HG03460 (cell line): ENCODE measurements around the gene TTC23L.

Experiments used
- ATAC-seq: cut with Tn5 transposase; IDR thresholded peaks from one replicate; pipeline ENCODE4 v1.9.1; 2021; ENCODE audit not compliant: unreplicated experiment

TTC23L gene

DNA sequence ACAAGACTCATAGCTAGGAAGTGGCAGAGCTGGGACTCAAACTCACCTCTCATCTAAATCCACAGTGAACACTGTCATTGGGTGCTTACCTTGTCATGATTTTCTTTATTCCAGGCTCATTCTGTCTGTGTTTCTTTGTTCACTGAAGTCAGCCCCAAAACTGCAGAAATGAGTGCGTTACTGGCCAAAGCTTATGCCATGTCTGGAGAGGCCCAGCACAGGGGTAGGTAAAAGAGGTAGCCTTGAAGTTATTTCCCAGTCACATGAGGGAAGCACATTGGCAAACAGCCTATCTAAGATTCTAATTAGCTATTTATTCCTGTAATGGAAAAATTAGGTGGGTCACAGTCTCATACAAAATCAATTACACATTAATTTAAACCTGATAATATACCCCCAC is 29.8 kb downstream of the TTC23L start:
- no peak for ATAC-seq

DNA sequence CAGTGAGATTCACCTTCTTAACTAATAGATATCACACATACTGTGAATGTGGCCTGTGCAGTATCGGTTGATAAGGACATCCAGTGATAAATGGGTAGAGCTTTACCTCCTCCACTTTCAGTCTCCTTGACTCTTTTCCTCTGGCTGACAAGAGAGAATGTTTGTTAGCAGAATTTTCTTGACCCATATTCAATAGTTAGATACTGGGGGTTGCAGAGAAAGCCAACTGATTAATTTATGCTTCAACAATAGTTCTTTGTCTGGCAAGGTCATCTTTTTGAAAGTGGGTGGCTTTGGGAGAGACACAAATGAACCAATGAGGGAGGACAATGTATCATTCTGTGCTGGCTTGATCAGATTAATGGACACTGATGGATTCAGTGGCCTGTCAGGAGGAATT is 30.3 kb downstream of the TTC23L start:
- no peak for ATAC-seq

DNA sequence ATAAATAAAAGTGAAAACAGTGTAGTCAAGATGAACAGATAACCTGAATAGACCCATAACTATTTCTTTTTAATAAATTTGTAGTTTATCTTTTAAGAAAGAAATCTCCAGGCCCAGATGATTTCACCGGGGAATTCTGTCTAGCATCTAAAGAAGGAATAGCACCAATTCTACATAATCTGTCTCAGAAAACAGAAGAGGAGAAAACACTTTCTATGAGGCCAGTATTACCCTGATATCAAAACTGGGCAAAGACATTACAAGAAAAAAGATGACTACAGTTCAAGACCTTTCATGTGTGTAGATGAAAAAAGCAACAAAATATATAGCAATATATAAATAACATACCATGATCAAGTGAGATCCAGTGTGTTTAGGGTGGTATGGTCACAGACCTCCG is 31.4 kb downstream of the TTC23L start:
- ATAC-seq = no peak

DNA sequence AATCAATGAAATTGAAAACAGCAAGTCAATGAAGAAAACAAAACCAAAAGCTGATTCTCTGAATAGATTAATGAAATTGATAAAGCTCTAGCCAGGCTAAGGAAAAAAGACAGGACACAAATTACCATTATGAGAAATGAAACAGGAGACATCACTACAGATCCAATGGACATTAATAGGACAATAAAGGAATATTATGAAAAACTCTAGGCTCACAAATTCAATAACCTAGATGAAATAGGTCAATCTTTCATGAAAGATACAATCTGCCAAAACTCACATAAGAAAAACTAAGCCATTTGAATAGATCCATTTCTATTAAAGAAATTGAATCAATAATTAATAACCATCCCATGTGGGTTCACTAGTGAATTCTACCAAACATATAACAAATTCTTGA is 37.3 kb downstream of the TTC23L start:
- ATAC-seq = no peak

DNA sequence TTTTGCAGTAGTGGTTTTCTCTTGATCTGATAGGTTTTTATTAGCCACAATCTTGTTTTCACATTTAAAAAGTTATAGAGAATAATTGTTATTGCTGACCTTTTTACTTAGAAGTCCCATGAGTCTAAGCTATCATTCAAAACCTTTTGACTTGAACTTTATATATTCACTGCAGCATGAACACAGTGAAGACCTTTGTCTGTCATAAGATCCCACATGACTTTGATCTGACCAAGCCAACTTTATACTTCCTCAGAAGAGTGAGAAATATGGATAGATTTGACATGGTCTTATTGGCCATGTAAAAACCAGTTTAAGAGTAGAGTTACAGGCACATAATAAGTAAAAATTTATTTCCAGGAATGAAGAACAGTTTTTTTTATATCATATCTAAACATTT is 42.3 kb downstream of the TTC23L start:
- ATAC-seq = no peak

DNA sequence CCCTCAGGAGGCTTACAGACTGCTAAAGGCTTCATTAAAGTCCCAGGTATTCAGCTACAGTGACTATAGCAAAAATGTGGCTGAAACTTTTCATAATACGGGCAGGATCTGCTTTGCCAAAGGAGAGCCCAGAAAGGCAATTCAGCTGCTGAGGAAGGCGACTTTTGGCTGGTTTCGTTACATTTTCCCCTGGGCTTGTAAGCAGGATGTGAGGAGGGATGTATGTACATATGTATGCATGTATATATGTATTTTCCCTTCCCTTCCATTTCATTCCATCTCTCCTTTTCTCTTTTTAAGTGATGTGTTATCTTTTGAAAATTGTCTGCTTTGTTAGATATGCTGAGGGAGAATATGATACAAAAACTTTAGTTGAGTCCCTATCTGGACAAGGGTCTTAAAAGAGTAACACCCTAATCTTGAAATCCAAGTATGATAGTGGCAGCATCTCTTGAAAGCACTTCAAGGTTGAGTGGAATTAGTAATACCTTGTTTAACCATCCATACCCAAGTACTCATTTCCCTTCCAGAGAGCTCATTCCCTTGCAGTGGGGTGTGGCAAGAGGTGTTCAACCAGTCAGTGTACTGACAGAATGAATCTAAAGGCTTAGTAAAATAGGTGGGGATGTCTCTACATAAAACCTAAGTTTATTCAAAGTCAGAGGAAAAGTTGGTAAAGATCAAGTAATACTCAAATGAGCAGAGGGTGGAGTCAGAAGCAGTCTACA is 47.6 kb downstream of the TTC23L start:
- no peak for ATAC-seq

DNA sequence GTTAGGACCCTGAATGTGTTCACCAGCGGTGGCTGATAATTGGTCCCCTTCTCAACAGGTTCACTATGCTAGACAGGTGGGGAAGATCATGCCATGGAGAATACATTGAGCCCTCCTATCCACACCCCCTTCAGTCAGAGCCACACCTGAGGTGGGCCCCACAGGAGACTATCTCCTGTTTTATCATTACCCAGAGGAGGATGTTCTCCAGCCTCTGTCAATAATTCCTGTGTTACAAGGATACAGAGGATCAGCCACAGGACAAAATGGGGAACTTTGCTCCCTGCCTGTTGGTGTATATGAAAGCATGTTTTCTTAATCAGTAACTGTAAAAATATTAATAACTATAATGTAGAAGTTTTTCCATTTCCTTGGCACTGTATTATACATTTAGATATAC is 50.4 kb downstream of the TTC23L start:
- no peak for ATAC-seq

DNA sequence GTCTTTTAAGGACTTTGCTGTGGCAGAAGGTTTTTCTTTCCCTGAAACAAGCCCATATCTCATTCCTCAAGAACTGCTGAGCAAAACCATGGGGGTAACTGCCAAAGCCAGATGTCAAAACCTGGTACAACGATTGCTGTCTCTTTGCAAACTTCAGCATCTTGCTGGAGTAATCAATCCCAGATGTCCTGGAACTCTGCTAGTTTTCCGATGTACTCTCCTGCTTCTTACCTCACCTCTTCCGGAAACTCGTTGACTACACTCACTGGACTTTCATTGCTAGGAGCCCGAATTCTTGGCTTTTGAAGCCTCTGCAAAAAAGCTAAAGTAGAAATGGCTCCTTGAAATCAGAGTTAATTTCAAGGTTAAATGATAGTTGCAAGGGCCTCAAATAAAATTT is 53.0 kb downstream of the TTC23L start:
- ATAC-seq = no peak

DNA sequence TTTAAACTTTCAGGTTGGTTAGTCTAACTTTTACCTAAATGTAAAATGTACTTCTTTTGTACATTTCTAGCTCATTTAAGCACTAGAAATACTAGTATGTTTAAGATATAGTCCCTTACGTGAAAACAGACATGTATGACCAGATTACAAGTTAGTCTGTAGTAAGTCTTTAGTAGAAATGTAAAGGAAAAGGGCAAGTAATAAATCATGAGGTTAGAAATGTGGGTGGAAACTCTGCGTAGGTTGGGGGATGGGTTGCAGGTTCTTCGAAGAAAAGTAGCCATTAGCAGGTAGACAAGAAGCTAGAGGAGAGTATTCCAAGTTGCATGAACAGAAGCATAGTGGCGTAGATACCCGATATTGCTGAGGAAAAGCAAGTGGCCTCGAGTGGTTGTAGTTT is 53.5 kb downstream of the TTC23L start:
- no peak for ATAC-seq

DNA sequence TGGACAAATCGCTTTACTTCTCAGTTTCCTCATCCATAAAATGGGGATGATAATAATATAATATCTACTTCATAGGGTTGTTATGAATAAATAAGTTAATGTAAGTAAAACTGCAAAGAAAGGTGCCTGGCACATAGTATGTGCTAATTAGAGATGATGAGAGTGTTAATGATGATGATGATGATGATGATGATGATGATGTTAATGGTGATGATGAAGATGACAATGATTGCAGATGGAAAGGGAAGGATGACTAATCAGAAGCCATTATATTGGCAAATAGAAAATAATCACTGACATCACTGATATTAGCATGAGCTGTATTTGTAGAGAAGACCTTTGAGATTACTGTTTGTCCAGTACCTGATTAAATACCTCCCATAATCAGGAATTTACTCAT is 55.8 kb downstream of the TTC23L start:
- ATAC-seq = no peak

DNA sequence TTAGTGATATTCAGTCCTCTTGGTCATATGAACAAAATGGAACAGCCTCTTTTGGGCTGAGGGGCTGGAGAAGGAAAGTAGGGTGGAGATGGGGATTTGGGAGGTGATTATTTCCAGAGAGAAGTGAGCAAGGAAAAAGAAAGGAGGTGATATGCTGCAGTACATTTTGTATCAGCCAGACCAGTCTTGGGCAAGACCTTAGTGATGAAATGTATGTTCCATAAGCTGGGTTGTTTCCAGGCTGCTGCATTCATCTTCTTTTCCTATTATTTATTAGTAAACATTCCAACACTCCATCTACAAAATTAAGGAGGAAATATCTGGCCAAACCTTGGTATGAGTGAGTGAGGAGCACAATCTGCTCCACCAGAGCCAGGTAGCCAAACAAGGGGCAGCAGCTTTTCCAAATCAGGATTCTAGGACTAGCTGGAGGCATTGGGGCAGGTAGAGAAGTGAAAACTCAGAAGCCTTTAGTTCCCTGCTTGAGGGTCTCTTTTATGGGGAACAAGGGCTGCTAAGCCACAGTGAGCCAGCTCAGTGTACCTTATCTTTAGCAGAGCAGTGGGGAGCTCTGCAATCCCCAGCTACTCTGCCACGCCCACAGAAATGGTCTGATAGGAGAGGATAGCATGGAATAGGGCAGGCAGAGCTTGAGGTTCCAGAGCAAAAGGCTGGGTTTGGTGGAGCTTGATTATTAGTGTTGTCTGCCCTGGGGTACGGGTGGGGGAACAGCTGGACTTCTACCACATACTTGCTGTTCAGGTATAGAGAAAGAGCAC is 56.9 kb downstream of the TTC23L start:
- no peak for ATAC-seq

DNA sequence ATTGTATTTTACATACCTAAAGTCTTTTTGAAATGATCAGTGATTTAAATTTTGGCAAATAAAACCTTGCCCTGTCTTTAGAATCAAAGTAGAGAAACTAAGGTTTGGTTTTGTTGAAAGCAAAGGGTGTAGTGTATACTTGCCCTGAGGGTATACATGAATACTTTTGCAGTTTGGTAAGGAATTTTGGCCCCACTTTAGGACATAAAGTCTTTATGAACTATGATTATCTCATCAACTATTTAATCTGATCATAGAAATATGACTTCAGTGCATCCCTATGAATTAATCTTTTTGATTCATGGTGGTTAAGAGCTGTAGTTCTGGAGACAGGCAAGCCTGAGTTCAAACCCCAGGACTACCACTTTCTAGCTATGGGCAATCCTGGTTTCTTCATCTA is 58.7 kb downstream of the TTC23L start:
- no peak for ATAC-seq

DNA sequence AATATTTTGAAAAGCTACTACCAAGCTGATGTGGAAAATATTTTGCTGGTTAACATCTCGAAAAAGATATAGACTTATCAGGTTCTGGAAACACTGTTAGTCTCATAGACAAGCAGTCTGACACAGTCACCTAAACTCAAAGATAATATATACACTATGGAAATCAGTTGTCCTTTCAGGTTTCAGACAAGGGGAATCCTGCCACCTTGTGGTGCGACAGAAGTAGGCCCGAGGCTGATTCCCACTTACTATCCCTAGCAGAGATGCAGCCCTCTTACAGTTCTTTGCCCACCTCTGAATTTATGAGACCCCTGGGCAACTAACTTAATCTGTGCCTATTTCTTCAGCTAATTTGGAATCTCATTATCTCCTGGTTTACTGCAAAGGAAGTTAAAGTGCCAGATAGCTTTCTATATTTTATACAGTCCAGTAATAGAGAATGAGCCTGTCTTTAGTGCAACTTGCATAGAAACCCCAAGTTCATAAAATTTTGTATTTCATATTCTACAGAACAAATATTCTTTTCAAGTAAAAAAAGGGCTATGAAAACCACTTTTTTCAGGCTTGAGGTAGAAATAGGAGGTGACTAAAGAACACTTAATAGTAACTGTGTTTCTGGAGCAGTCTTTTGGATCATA is 59.4 kb downstream of the TTC23L start:
- peak; percentile 87 for ATAC-seq

DNA sequence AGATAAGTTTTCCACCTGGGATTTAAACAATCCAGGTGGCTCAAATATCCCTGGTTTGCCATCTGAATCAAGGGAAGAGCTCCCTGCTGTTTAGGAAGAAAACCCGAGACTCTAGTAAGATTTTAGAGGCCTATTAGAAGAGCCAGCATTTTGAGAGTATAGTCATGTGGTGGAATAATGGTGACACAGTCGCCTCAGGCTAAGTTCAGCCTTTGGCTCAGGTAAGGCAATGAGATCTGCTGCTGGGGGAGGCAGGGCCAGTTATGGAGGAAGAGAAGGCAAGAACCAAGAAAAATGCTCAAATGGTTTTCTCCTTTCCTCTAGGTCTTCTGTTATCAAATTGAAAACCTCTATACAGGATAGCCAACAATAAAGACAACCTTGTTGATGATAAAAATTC is 60.1 kb downstream of the TTC23L start:
- ATAC-seq = no peak

DNA sequence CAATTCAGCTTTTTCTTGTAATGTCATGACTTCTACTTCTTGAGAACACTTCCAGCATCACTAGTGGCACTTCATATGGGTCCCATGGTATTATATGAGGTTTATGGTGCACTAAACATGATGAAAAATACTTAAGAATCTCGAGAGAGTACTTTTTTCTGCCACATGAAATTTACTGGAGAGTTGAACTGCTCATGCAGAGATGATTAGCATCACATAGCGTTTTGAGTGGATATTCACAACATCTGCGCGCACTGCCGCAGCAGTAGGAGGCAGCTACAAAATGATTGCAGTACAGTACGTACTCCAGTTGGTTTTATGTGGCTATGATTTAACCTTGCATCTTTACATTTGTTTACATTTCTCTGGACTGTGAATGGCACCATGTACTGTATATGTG is 61.7 kb downstream of the TTC23L start:
- no peak for ATAC-seq

DNA sequence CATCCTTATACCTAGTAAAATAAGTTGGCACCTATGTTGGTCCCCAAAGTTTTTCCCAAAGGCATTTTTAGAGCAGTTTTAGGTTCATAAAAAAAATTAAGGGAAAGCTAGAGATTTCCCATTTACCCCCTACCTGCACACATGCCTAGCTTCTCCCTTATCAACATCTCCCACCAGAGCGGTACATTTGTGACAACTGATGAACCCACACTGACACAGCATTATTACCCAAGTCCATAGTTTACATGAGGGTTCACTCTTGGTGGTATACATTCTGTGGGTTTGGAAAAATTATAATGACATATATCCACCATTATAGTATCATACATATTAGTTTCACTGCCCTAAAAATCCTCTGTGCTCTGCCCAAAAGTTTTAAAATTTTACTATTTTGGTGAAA is 64.3 kb downstream of the TTC23L start:
- no peak for ATAC-seq

DNA sequence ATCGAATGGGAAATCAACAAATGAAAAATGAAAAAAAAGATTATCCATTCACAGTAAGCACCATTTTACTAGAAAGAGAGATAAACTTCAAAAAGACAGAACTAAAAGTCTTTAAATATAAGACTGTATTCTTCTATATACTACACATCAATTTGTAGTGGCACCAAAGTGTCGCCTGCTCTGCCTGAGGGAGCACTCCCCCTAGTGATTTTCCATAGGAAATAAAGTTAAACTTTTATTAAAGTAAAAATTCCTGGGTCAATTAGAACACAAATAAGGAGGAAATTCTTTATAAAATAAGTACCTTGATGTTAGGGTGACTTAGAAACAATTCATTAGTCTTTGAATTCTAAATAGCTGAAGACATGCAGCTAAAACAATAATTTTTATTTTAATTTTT is 66.6 kb downstream of the TTC23L start:
- ATAC-seq = no peak

DNA sequence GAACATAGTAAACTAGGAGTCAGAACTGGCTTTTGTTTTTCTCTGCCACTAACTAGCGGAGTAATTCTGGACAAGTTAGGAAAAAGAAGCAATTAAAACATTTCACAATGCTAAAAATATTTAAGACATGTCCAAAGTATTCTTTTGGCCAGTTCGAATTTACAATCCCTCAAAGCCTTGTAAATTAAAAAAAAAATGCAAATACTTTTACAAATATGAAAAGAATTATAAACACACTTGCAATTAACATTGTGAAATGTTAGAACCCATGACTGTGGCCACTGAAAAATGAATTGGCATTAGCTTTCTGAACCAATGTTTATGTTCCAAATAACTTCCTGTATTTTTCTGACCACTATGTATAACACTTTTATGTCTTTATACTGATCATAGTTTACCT is 74.1 kb downstream of the TTC23L start:
- ATAC-seq = no peak

DNA sequence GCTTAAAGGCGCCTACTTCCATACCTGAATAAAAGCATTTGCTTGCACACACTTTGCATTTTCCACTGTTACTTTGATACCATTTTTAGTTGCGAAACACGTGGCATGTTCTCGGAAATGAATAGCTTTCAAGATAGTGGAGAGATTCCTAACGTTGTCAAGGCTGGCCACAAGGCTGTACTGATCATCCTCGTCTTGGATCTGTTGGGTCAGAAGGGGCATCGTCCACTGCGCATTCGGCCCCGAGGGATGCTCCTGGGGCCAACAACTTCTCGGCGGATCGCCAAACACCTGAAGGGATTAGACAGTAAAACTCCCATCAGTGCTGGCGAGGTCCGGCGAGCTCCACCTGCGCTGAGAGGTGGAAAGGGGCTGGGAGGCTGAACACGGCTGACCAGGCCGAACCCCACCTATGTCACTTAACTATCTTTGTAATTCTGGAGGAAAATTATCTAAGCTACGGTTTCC is 75.7 kb downstream of the TTC23L start:
- ATAC-seq = peak; percentile 18

DNA sequence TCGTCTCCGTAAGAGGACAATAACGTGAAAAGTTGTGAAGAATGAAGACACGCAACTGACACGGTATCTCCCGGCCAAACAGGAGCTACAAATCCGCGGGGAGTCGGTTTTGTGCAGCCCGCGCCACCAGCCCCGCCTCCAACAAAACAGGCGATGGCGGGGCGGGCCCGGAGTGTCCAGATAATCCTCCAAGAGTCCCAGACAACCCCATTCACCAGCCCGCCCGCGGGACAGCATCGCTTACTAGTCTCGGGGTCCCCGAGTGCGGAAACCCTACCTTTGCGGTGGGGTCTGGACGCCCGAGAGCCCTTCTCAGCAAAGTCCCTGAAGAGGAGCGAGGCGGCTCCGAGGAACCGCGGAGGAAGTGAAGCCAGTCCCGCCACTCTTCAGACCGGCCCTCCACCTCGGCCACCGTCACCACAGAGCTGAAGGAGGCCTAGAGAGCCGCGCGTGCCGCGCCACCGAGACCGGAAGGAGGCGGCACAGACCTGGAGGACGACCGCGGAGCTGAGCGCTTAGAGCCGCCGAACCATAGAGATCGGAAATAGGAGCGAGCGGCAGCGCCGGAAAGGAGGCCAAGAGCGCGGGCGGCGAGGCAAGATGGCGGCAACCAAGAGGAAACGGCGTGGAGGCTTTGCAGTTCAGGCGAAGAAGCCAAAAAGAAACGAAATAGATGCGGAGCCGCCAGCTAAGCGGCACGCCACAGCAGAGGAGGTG is 76.3 kb downstream of the TTC23L start, which contains the start of the genes BRIX1 and RAD1:
Gene BRIX1, plus strand, starts transcription at position 573 of the 717 bp plus-strand sequence. Its CDS starts 28 bp downstream, at position 601.
Gene RAD1, minus strand, starts transcription at position 366 of the 717 bp plus-strand sequence. CDS start 612 bp downstream, outside the sequence.
- ATAC-seq = peak; percentile 98

DNA sequence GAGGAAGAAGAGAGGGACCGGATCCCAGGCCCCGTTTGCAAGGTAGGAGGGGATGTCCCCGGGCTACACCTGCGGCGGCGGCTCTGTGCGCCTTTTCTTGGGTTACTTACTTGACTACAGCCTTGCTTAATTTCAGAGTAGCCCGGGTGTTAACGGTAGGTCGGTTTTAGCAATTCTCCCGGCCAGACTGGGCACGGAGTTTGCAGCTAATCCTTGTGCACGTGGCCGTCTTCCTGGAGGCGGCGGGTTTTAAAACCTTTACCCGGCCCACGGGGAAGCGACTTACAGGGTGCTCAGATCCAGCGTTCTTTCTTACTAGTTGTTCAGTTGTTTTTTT is 76.9 kb downstream of the TTC23L start:
- ATAC-seq = peak; percentile 15
